ENCODE data around the gene MEGF11. TPM values are rescaled to one million over a fixed set of nuclear protein-coding genes. Genes with fewer than 3 reads are reported as not detected.

MEGF11 gene
- total RNA-seq, 4 donors from 2014 or later, result 0.97 to 10.6 (median 4.0) TPM

GRCh38 chr15:66219339-66219738, 34.2 kb downstream of the MEGF11 start:
- 47 to 56% methylated on average over 2 of the region's 2 CpGs for whole genome bisulfite sequencing, 2 donors
- no peak for DNase-seq (ENCODE audit: low spot score in 2 of 2)
- no peak overlapping the region for H3K4me3 ChIP-seq (ENCODE audit: low read depth, poor library complexity, severe bottlenecking)
- TF ChIP-seq CTCF (IDR thresholded peaks at IDR 0.05) (no peak), POLR2A (IDR thresholded peaks at IDR 0.05) (no peak)
- intact Hi-C loops (cut with DNase I; ENCODE audit: low total_unique reads), result no loop called here

GRCh38 chr15:66216806-66217205, 36.7 kb downstream of the MEGF11 start:
- DNase-seq (ENCODE audit: low spot score in 2 of 2), result no peak
- no peak overlapping the region for H3K4me3 ChIP-seq (ENCODE audit: low read depth, poor library complexity, severe bottlenecking)
- 84 to 85% methylated on average over 2 of the region's 2 CpGs for WGBS, 2 donors
- intact Hi-C loops (cut with DNase I; ENCODE audit: low total_unique reads), result no loop called here
- no peak for TF ChIP-seq POLR2A (IDR thresholded peaks at IDR 0.05)
- TF ChIP-seq CTCF (IDR thresholded peaks at IDR 0.05), result no peak

GRCh38 chr15:66215811-66216210, 37.7 kb downstream of the MEGF11 start:
- no peak for DNase-seq (ENCODE audit: low spot score in 2 of 2)
- TF ChIP-seq CTCF (IDR thresholded peaks at IDR 0.05) (no peak), POLR2A (IDR thresholded peaks at IDR 0.05) (no peak)
- intact Hi-C loops (cut with DNase I; ENCODE audit: low total_unique reads), result no loop called here
- 80 to 83% methylated on average over 4 of the region's 4 CpGs for WGBS, 2 donors
- no peak overlapping the region for H3K4me3 ChIP-seq (ENCODE audit: low read depth, poor library complexity, severe bottlenecking)

GRCh38 chr15:66214246-66214645, 39.3 kb downstream of the MEGF11 start:
- no peak overlapping the region for H3K4me3 ChIP-seq (ENCODE audit: low read depth, poor library complexity, severe bottlenecking)
- WGBS, 2 donors, result 42 to 64% methylated on average over 4 of the region's 4 CpGs
- intact Hi-C loops (cut with DNase I; ENCODE audit: low total_unique reads), result no loop called here
- peak in 1 of 2 donors; percentile 49 for DNase-seq (ENCODE audit: low spot score in 2 of 2)
- TF ChIP-seq CTCF (IDR thresholded peaks at IDR 0.05), result no peak
- TF ChIP-seq POLR2A (IDR thresholded peaks at IDR 0.05), result no peak

- DNase-seq (ENCODE audit: low spot score in 2 of 2), result peak in 1 of 2 donors; percentile 72
- WGBS, 2 donors, result 31 to 41% methylated on average over 5 of the region's 5 CpGs
- no peak for TF ChIP-seq POLR2A (IDR thresholded peaks at IDR 0.05)
- TF ChIP-seq CTCF (IDR thresholded peaks at IDR 0.05), result no peak
- H3K4me3 ChIP-seq (ENCODE audit: low read depth, poor library complexity, severe bottlenecking), result no peak overlapping the region
- intact Hi-C loops (cut with DNase I; ENCODE audit: low total_unique reads), result no loop called here
These were observed 41.0 kb downstream of the MEGF11 start for GRCh38 chr15:66212563-66212921.
